IMR-90 (cell line): ENCODE results near the gene SLC2A6. TPM values are rescaled to one million over a fixed set of nuclear protein-coding genes. Genes with fewer than 3 reads are reported as not detected.

Source experiments
- ATAC-seq: fragments of 200-7000 bp; cut with Tn5 transposase; 2 replicates; pipeline ENCODE4 v1.9.1; 2020; ENCODE audit warnings: low read depth, mild to moderate bottlenecking, moderate library complexity
- BruUV-seq: library from RNA; stranded (reverse); fragments of 400-500 nt; replicated peaks from 2 replicates; lab custom pipeline; 2021; lab: Mats Ljungman, UMichigan
- CTCF ChIA-PET: fragments of 300-600 bp; formaldehyde crosslinking; extraction: SDS; loops from one replicate; lab custom pipeline; 2021; ENCODE audit warnings: antibody characterized with exemption; lab: Yijun Ruan, JAX
- POLR2A ChIA-PET: fragments of 300-600 bp; sonication (Branson Sonifier 250); formaldehyde crosslinking; loops from one replicate; lab custom pipeline; 2022; ENCODE audit warnings: antibody characterized with exemption; ENCODE audit not compliant: unreplicated experiment; lab: Charles Lee
- DNase-seq: peaks from one replicate; pipeline ENCODE4 v3.0.0; 2013
- H2AFZ ChIP-seq: replicated peaks from 2 replicates; pipeline ENCODE3; 2013; ENCODE audit warnings: low read length, mild to moderate bottlenecking; ENCODE audit not compliant: poor library complexity
- H2AK5ac ChIP-seq: 2 replicates; pipeline ENCODE4 v1.6.1; 2013; ENCODE audit warnings: low read depth, low read length, inconsistent platforms
- H2AK9ac ChIP-seq: replicated peaks from 2 replicates; pipeline ENCODE3; 2013; ENCODE audit warnings: mild to moderate bottlenecking, low read depth, low read length, moderate library complexity; ENCODE audit not compliant: poor library complexity
- H2BK120ac ChIP-seq: 2 replicates; pipeline ENCODE4 v1.6.1; 2013; ENCODE audit warnings: low read depth, low read length, inconsistent platforms
- H2BK15ac ChIP-seq: 3 replicates; pipeline ENCODE4 v1.6.1; 2013; ENCODE audit warnings: low read depth, low read length, inconsistent platforms
- H2BK20ac ChIP-seq: 2 replicates; pipeline ENCODE4 v1.6.1; 2013; ENCODE audit warnings: low read depth, mild to moderate bottlenecking, inconsistent platforms, low read length, moderate library complexity
- H2BK5ac ChIP-seq: 2 replicates; pipeline ENCODE4 v1.6.1; 2013; ENCODE audit warnings: mild to moderate bottlenecking, low read depth, low read length, inconsistent platforms; ENCODE audit not compliant: poor library complexity, severe bottlenecking
- H3K14ac ChIP-seq: replicated peaks from 2 replicates; pipeline ENCODE4 v1.6.1; 2013; ENCODE audit warnings: low read depth, low read length, inconsistent platforms
- H3K18ac ChIP-seq: 2 replicates; pipeline ENCODE4 v1.6.1; 2013; ENCODE audit warnings: low read depth, low read length, control low read depth
- H3K23ac ChIP-seq: 2 replicates; pipeline ENCODE4 v1.6.1; 2013; ENCODE audit warnings: low read depth, low read length, inconsistent platforms
- H3K27ac ChIP-seq: 2 replicates; pipeline ENCODE4 v1.5.1; 2013; ENCODE audit warnings: mild to moderate bottlenecking, control low read depth, low read length; ENCODE audit not compliant: insufficient read depth
- H3K27me3 ChIP-seq: 2 replicates; pipeline ENCODE4 v1.6.1; 2013; ENCODE audit warnings: low read length; ENCODE audit not compliant: control insufficient read depth, insufficient read depth
- H3K36me3 ChIP-seq: 2 replicates; pipeline ENCODE4 v1.6.1; 2013; ENCODE audit warnings: low read length, mixed read lengths; ENCODE audit not compliant: control insufficient read depth, insufficient read depth
- H3K4ac ChIP-seq: 2 replicates; pipeline ENCODE4 v1.6.1; 2013; ENCODE audit warnings: low read depth, low read length, inconsistent platforms
- H3K4me1 ChIP-seq: 2 replicates; pipeline ENCODE4 v1.6.1; 2013; ENCODE audit warnings: low read length, mixed read lengths; ENCODE audit not compliant: control insufficient read depth, insufficient read depth
- H3K4me2 ChIP-seq: 2 replicates; pipeline ENCODE4 v1.6.1; 2013; ENCODE audit warnings: low read depth, mild to moderate bottlenecking, control low read depth, low read length, moderate library complexity
- H3K4me3 ChIP-seq: 2 replicates; pipeline ENCODE4 v1.5.1; 2013; ENCODE audit warnings: low read depth, mild to moderate bottlenecking, control low read depth, low read length, moderate library complexity; ENCODE audit not compliant: insufficient read depth
- H3K56ac ChIP-seq: 2 replicates; pipeline ENCODE4 v1.6.1; 2013; ENCODE audit warnings: low read length, inconsistent platforms; ENCODE audit not compliant: insufficient read depth; ENCODE audit errors: extremely low read depth
- H3K79me1 ChIP-seq, 2 experiments: 2 replicates each; pipeline ENCODE4 v1.6.1; 2013; ENCODE audit warnings: low read length in 2 of 2, inconsistent platforms in 1 of 2, low read depth in 1 of 2
- H3K9ac ChIP-seq: 2 replicates; pipeline ENCODE4 v1.6.1; 2013; ENCODE audit warnings: low read depth, low read length, control low read depth
- H3K9me1 ChIP-seq: 2 replicates; pipeline ENCODE4 v1.6.1; 2013; ENCODE audit warnings: low read length, inconsistent platforms; ENCODE audit not compliant: insufficient read depth
- H3K9me3 ChIP-seq: 2 replicates; pipeline ENCODE4 v1.6.1; 2013; ENCODE audit warnings: low read length; ENCODE audit not compliant: control insufficient read depth, insufficient read depth
- H4K20me1 ChIP-seq: 2 replicates; pipeline ENCODE4 v1.6.1; 2013; ENCODE audit warnings: low read length, inconsistent platforms; ENCODE audit not compliant: insufficient read depth
- H4K5ac ChIP-seq: 2 replicates; pipeline ENCODE4 v1.6.1; 2013; ENCODE audit warnings: mild to moderate bottlenecking, low read depth, low read length, control low read depth
- H4K8ac ChIP-seq, 2 experiments: 2 replicates each; pipeline ENCODE4 v1.6.1; 2013; ENCODE audit warnings: low read depth in 2 of 2, low read length in 2 of 2, control low read depth in 1 of 2, inconsistent platforms in 1 of 2
- H4K91ac ChIP-seq: 2 replicates; pipeline ENCODE4 v1.6.1; 2013; ENCODE audit warnings: low read depth, low read length, inconsistent platforms; ENCODE audit not compliant: insufficient read depth
- BHLHE40 ChIP-seq: fragments of 150-350 bp; IDR thresholded peaks from 2 replicates; pipeline ENCODE4 v1.6.1; 2016; ENCODE audit warnings: mild to moderate bottlenecking, low read depth, low read length
- CEBPB ChIP-seq: IDR thresholded peaks from 2 replicates; pipeline ENCODE4 v1.6.1; 2012; ENCODE audit warnings: low read depth, low read length, improper control_type of control experiment
- CHD1 ChIP-seq: IDR thresholded peaks from 2 replicates; pipeline ENCODE4 v1.6.1; 2012; ENCODE audit warnings: low read depth, low read length, improper control_type of control experiment
- FOS ChIP-seq: fragments of 150-350 bp; IDR thresholded peaks from 2 replicates; pipeline ENCODE4 v1.6.1; 2016; ENCODE audit warnings: low read depth, low read length
- MAZ ChIP-seq: IDR thresholded peaks from 2 replicates; pipeline ENCODE4 v1.6.1; 2012; ENCODE audit warnings: low read depth, mild to moderate bottlenecking, low read length, improper control_type of control experiment, moderate library complexity, borderline replicate concordance
- MXI1 ChIP-seq: IDR thresholded peaks from 2 replicates; pipeline ENCODE4 v1.6.1; 2012; ENCODE audit warnings: low read depth, mild to moderate bottlenecking, low read length, moderate library complexity, borderline replicate concordance
- NFE2L2 ChIP-seq: fragments of 150-350 bp; IDR thresholded peaks from 2 replicates; pipeline ENCODE4 v1.6.1; 2016; ENCODE audit warnings: low read depth, mild to moderate bottlenecking, low read length
- POLR2A ChIP-seq: IDR thresholded peaks from 2 replicates; pipeline ENCODE4 v1.6.1; 2012; ENCODE audit warnings: mild to moderate bottlenecking, low read depth, low read length
- RCOR1 ChIP-seq: IDR thresholded peaks from 2 replicates; pipeline ENCODE4 v1.6.1; 2012; ENCODE audit warnings: mild to moderate bottlenecking, low read length, improper control_type of control experiment; ENCODE audit not compliant: insufficient replicate concordance
- RFX5 ChIP-seq: IDR thresholded peaks from 2 replicates; pipeline ENCODE4 v1.8.0; 2012; ENCODE audit warnings: low read depth, mild to moderate bottlenecking, low read length, moderate library complexity
- WGBS, 2 experiments: methylation state at CpG; one replicate each; pipeline versions ENCODE4 v1.1.5 to v1.1.7; 2013; ENCODE audit warnings: missing lambda C conversion rate in 2 of 2; ENCODE audit not compliant: insufficient read length in 1 of 2; ENCODE audit errors: extremely low coverage in 2 of 2; 5-methylcytosine and 5-hydroxymethylcytosine counted together
- dilution Hi-C: fragments of 300-500 bp; cut with HindIII; formaldehyde crosslinking; loops from one replicate; pipeline ENCODE4 v1.14.3; 2018; ENCODE audit warnings: low sequenced_read_pairs; ENCODE audit not compliant: unreplicated experiment
- in situ Hi-C: fragments of 300-500 bp; cut with MboI; formaldehyde crosslinking; loops from 3 replicates; pipeline ENCODE4 v1.14.3; 2019; ENCODE audit warnings: low sequenced_read_pairs, inconsistent platforms, mixed read lengths
- intact Hi-C: fragments of 100-400 bp; cut with micrococcal nuclease; formaldehyde crosslinking; loops from 2 replicates; pipeline ENCODE4 v1.10.0; 2022
- polyA plus RNA-seq, 3 experiments: library from polyadenylated mRNA; depleted of rRNA; stranded (reverse); fragments of >200 nt; gene quantifications; 2 replicates each; pipeline ENCODE4 v1.2.3, GENCODE V29; 2012; ENCODE audit warnings: low replicate concordance in 1 of 3
- total RNA-seq: library from RNA; depleted of rRNA; stranded (reverse); fragments of >200 nt; gene quantifications from 2 replicates; pipeline ENCODE4 v1.2.3, GENCODE V29; 2012
- TF ChIP-seq, protein P1 (sequence below): fragments of 150-350 bp; IDR thresholded peaks from 2 replicates; pipeline ENCODE4 v1.6.1; 2016; ENCODE audit warnings: low read depth, mild to moderate bottlenecking, low read length, moderate library complexity, borderline replicate concordance
- TF ChIP-seq, protein P2 (sequence below): fragments of 150-350 bp; IDR thresholded peaks from 2 replicates; pipeline ENCODE4 v1.6.1; 2017; ENCODE audit warnings: mild to moderate bottlenecking, antibody characterized with exemption, low read length, low read depth
- TF ChIP-seq, protein P3 (sequence below): conservative IDR thresholded peaks from 2 replicates; pipeline ENCODE4 v1.5.1; 2012; ENCODE audit warnings: mild to moderate bottlenecking, low read depth, low read length, improper control_type of control experiment

The SLC2A6 gene
- total and polyA plus RNA-seq, 2 of the 4 experiments (the other 2 are of a cell fraction): 2.9 to 8.5 TPM

DNA sequence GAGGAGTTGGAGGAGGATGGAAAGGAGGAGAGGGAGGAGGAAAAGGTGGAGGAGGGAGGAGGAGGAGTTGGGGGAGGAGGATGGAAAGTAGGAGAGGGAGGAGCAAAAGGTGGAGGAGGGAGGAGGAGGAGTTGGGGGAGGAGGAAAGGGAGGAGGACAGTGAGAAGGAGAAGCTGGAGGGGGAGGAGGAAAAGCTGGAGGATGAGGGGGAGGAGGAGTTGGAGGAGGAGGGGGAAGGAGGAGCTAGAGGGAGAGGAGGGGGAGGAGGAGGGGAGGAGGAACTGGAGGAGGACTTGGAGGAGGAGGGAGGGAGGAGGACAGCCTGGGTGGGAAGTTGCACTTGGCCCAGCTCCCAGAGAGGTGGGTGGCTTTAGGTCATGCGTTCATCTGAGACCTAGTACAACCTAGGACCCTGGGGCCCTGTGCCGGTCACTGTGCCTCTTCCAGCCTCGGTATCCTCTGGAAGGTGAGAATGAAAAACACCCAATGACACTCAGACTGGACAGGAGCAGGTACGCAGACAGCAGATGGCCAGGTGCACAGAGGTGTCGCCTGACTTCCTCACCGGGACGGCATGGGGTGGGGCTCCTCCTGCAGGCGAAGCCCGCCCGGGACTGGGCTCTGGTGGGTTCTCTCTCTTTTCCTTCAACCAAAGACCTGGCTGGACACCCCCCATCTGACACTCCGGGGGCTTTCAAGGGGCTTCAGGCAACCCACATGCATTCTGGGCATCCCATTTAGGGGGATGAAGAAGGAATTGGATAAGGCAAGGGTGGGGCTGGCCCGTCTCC is 12.2 kb upstream of the SLC2A6 start:
- H2BK20ac ChIP-seq: no peak overlapping the region
- H3K9me1 ChIP-seq: peaks cover 5% of the 10 kb centered on the region; the same call in 1 of the 2 replicates
- no peak overlapping the region for H3K9ac ChIP-seq
- 92% methylated on average over 3 of the region's 12 CpGs; no CpG with 5 or more reads in 1 of the 2 experiments for WGBS, 2 experiments
- CTCF ChIA-PET: no interaction called here
- no peak overlapping the region for H3K4ac ChIP-seq
- no peak overlapping the region for H3K4me3 ChIP-seq
- no peak overlapping the region for H4K5ac ChIP-seq
- H3K27me3 ChIP-seq: peaks cover 32% of the 10 kb centered on the region; the same call in 1 of the 2 replicates
- DNase-seq (no peak), ATAC-seq (no peak)
- H2BK120ac ChIP-seq: no peak overlapping the region
- H3K4me2 ChIP-seq: no peak overlapping the region
- POLR2A ChIA-PET: no interaction called here
- no peaks in the 10 kb centered on the region for H3K9me3 ChIP-seq
- no peak overlapping the region for H2AK5ac ChIP-seq
- no peak overlapping the region for H3K18ac ChIP-seq
- H4K8ac ChIP-seq: no peak overlapping the region
- no peak overlapping the region for H3K56ac ChIP-seq
- H4K20me1 ChIP-seq: 0 out of 2 replicates have a peak, but pooled peaks cover 5% of the 10 kb centered on the region
- H2AK9ac ChIP-seq: no peak overlapping the region
- peaks cover 4% of the 10 kb centered on the region; the same call in 1 of the 2 replicates for H3K4me1 ChIP-seq
- intact Hi-C loops (no loop called here), in situ Hi-C loops (loop anchor here (25.0 kb wide), 1 partner anchor 454 kb away; the partner anchor contains the start of gene GTF3C5), dilution Hi-C loops (no loop called here)
- no peak overlapping the region for H2BK5ac ChIP-seq
- no peaks in the 10 kb centered on the region for H3K36me3 ChIP-seq
- H3K79me1 ChIP-seq: no peaks in the 10 kb centered on the region
- TF ChIP-seq NFE2L2 (no peak), CEBPB (no peak), MXI1 (no peak), BHLHE40 (no peak), FOS (no peak), MAZ (no peak), RCOR1 (no peak), CHD1 (no peak), RFX5 (no peak), POLR2A (no peak)
- TF ChIP-seq, protein P1, sequence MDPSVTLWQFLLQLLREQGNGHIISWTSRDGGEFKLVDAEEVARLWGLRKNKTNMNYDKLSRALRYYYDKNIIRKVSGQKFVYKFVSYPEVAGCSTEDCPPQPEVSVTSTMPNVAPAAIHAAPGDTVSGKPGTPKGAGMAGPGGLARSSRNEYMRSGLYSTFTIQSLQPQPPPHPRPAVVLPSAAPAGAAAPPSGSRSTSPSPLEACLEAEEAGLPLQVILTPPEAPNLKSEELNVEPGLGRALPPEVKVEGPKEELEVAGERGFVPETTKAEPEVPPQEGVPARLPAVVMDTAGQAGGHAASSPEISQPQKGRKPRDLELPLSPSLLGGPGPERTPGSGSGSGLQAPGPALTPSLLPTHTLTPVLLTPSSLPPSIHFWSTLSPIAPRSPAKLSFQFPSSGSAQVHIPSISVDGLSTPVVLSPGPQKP: no peak
- TF ChIP-seq, protein P2, sequence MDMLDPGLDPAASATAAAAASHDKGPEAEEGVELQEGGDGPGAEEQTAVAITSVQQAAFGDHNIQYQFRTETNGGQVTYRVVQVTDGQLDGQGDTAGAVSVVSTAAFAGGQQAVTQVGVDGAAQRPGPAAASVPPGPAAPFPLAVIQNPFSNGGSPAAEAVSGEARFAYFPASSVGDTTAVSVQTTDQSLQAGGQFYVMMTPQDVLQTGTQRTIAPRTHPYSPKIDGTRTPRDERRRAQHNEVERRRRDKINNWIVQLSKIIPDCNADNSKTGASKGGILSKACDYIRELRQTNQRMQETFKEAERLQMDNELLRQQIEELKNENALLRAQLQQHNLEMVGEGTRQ: no peak
- TF ChIP-seq, protein P3, sequence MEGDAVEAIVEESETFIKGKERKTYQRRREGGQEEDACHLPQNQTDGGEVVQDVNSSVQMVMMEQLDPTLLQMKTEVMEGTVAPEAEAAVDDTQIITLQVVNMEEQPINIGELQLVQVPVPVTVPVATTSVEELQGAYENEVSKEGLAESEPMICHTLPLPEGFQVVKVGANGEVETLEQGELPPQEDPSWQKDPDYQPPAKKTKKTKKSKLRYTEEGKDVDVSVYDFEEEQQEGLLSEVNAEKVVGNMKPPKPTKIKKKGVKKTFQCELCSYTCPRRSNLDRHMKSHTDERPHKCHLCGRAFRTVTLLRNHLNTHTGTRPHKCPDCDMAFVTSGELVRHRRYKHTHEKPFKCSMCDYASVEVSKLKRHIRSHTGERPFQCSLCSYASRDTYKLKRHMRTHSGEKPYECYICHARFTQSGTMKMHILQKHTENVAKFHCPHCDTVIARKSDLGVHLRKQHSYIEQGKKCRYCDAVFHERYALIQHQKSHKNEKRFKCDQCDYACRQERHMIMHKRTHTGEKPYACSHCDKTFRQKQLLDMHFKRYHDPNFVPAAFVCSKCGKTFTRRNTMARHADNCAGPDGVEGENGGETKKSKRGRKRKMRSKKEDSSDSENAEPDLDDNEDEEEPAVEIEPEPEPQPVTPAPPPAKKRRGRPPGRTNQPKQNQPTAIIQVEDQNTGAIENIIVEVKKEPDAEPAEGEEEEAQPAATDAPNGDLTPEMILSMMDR: no peak
- H2AFZ ChIP-seq: no peak overlapping the region
- H3K14ac ChIP-seq: no peak overlapping the region
- no peak overlapping the region for H2BK15ac ChIP-seq
- H4K91ac ChIP-seq: no peak overlapping the region
- H3K23ac ChIP-seq: no peak overlapping the region
- no peak overlapping the region for H3K27ac ChIP-seq
- BruUV-seq: no TSS peak
